WI38 (cell line): ENCODE results near the gene REV3L.
"Not testable (repeated sequence)": the region's sequence is repeated elsewhere in the genome, so short reads cannot be mapped to it uniquely, and the experiment has no call there.

Experiments
- H3K4me3 ChIP-seq: 2 replicates; pipeline ENCODE4 v1.5.1; 2011; ENCODE audit warnings: low read depth, mild to moderate bottlenecking, control low read depth, low read length
- TF ChIP-seq, protein P1 (sequence below): IDR thresholded peaks from 2 replicates; pipeline ENCODE4 v1.5.1; 2012; ENCODE audit warnings: low read depth, mild to moderate bottlenecking, control low read depth, low read length

Gene REV3L

DNA sequence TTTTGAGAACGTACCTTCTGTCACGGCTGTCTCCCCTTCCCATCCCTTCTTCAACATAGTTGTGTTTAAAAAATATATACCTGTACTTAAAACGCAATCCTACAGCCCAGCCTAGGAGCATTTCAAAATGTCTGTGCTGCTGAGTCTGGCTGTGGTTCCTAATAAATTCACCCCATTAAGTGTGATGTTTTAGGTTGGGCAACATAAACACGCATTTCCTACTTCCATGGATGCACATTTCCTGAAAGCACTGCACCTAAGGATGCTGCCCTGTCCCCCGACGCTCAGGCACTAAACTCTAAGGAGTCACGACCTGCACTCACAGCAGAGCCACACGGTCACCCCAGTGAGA lies 1.2 kb downstream of the REV3L start:
- peak overlapping the region; percentile 78 for H3K4me3 ChIP-seq
- TF ChIP-seq, protein P1, sequence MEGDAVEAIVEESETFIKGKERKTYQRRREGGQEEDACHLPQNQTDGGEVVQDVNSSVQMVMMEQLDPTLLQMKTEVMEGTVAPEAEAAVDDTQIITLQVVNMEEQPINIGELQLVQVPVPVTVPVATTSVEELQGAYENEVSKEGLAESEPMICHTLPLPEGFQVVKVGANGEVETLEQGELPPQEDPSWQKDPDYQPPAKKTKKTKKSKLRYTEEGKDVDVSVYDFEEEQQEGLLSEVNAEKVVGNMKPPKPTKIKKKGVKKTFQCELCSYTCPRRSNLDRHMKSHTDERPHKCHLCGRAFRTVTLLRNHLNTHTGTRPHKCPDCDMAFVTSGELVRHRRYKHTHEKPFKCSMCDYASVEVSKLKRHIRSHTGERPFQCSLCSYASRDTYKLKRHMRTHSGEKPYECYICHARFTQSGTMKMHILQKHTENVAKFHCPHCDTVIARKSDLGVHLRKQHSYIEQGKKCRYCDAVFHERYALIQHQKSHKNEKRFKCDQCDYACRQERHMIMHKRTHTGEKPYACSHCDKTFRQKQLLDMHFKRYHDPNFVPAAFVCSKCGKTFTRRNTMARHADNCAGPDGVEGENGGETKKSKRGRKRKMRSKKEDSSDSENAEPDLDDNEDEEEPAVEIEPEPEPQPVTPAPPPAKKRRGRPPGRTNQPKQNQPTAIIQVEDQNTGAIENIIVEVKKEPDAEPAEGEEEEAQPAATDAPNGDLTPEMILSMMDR = no peak

DNA sequence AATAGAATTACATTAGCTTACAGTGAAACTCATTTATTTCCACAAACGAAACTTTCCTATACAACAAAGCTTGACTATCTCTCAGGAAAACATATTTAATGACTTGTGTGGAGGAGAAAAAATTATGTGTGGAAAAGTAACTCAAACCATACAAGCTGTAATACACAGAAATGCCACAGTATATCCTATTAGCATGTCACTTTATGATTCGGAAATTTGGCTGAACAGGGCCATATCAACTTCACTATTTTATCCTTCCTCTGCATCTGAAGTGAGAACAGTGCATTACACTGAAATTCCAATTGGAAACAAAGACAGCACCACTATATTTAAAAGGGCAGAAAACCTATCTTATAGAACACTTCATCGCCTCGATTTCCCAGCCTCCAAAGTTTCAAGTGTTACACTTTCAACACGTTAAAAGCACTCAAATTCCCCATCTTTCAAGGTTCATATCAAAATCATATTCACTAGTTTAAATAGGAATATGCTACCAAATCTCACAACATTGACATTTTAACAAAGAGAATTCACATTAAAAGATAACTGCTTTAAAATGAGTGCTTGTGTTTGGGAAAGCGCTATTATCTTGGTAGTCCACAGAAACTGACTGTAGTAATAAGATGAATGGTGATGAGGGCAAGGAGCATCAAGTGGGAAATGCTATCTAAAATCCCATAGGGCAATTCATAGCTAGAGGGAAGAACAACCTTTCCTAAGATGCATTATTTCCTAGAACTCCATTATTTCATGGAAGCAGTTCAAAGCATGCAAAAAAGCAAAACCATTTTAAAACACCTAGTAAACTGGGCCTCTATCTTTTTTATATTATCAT lies 1.8 kb downstream of the REV3L start:
- H3K4me3 ChIP-seq = peak overlapping the region; percentile 78
- TF ChIP-seq, protein P1 = no peak

- H3K4me3 ChIP-seq = no peak overlapping the region
- TF ChIP-seq, protein P1 = no peak; the same call in 1 of the 2 replicates
Observed at GRCh38 chr6:111478749-111479148, 4.3 kb downstream of the REV3L start.

GRCh38 chr6:111478064-111478476 lies 4.9 kb downstream of the REV3L start:
- no peak overlapping the region for H3K4me3 ChIP-seq
- TF ChIP-seq, protein P1 = no peak

DNA sequence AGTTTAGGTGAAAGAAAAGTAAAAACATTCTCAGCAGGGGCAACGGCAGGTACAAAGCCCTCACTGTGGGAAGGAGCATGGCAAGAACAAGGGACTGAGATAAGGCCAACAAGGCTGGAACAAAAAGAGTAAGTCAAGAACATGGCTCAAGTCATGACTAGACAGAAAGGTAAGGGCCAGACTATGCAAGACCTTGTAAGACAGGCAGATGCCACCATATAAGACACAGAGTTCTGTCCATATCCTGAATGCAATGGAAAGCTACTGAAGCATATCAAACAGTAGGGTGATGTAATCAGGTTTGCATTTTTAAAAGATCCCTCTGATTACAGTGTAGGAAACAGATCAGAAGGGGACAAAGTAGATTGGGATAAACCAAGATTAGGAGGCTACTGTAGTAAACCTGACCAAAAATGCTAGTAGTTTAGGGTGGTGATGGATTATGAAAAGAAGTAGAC lies 5.5 kb downstream of the REV3L start:
- no peak overlapping the region for H3K4me3 ChIP-seq
- TF ChIP-seq, protein P1 = no peak

DNA sequence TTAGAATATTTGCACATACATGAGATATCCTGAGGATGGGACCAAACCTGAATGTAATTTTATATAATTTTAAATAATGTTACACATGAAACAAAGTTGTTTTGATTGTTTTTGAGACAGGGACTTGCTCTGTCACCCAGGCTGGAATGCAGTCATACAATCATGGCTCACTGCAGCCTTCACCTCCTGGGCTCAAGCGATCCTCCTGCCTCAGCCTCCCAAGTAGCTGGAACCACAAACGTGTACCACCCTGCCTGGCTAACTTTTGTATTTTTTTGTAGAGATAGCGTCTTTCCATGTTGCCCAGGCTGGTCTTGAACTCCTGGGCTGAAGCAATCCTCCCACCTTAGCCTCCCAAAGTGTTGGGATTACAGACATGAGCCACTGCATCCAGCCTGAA lies 7.0 kb downstream of the REV3L start:
- not testable (repeated sequence) for H3K4me3 ChIP-seq

GRCh38 chr6:111474771-111475170 lies 8.2 kb downstream of the REV3L start:
- TF ChIP-seq, protein P1 = no peak

GRCh38 chr6:111474106-111474505 lies 8.9 kb downstream of the REV3L start:
- no peak overlapping the region for H3K4me3 ChIP-seq
- TF ChIP-seq, protein P1 = no peak

More at GRCh38 chr6:111474771-111475170, 8.2 kb downstream of the REV3L start:
- H3K4me3 ChIP-seq = no peak overlapping the region
